ENCODE results near the gene KLHL33.

DNA sequence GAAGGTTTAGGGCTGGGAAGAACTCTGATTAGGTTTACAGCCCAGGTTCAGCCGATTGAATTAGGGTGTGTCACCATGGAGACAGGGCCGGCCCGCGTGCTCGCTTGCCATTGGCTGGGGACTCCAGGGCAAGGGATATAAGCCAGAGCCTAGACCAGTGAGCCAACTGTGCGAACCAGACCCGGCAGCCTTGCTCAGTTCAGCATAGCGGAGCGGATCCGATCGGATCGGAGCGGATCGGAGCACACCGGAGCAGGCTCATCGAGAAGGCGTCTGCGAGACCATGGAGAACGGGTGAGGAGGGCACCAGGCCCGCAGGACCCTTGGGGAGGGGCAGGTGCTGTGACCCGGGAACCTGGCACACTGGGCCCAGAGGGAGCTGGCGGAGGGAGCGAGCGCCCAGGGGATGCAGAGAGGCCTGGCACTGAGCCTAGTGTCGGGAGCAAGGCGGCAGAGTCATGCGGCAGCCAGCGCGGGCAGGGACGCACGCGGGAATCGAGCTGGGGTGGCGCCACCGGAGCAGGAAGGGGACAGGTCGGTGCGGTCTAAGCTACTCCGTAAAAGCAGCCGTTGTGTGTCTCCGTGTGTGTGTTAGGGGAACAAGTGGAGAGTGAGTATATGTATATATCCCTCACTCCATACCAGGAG, 33.4 kb upstream of the KLHL33 start, which contains the start of gene PNP:
- TF ChIP-seq POLR2A (IDR thresholded peaks at IDR 0.05): peak; percentile 98 to 99
- TF ChIP-seq, protein P1, sequence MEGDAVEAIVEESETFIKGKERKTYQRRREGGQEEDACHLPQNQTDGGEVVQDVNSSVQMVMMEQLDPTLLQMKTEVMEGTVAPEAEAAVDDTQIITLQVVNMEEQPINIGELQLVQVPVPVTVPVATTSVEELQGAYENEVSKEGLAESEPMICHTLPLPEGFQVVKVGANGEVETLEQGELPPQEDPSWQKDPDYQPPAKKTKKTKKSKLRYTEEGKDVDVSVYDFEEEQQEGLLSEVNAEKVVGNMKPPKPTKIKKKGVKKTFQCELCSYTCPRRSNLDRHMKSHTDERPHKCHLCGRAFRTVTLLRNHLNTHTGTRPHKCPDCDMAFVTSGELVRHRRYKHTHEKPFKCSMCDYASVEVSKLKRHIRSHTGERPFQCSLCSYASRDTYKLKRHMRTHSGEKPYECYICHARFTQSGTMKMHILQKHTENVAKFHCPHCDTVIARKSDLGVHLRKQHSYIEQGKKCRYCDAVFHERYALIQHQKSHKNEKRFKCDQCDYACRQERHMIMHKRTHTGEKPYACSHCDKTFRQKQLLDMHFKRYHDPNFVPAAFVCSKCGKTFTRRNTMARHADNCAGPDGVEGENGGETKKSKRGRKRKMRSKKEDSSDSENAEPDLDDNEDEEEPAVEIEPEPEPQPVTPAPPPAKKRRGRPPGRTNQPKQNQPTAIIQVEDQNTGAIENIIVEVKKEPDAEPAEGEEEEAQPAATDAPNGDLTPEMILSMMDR (IDR thresholded peaks at IDR 0.05): no peak
